T-helper 1 cell (primary cell): ENCODE results near the gene SMAD5.

ENCODE experiments used
- DNase-seq, 5 donors: peaks; one replicate each; pipeline ENCODE4 v3.0.0-alpha.2; 2012 to 2020

The SMAD5 gene

DNA sequence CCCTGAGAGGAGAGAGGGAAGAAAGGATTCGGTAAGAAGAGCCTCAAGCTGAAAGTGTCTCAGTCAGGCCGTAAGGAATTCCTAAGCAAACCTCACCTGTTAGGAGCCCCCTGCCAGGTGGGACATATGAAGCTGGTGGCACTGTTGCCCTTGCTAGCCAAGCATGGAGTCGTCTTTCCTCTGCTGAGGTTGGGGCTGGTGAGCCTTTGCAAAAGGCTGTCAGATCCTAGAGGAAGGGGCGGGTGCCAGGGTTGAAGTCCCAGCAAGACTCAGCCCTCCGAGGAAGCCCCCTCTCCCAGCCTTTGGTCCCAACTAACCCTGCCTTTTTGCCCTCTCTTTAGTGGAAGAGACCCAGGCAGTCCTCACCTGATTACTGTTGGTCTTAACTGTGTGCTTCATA is 65.8 kb downstream of the SMAD5 start:
- DNase-seq, result no peak

GRCh38 chr5:136199408-136199807 is 66.8 kb downstream of the SMAD5 start:
- DNase-seq, result no peak

- no peak for DNase-seq
These were observed 67.5 kb downstream of the SMAD5 start for GRCh38 chr5:136200130-136200529.

DNA sequence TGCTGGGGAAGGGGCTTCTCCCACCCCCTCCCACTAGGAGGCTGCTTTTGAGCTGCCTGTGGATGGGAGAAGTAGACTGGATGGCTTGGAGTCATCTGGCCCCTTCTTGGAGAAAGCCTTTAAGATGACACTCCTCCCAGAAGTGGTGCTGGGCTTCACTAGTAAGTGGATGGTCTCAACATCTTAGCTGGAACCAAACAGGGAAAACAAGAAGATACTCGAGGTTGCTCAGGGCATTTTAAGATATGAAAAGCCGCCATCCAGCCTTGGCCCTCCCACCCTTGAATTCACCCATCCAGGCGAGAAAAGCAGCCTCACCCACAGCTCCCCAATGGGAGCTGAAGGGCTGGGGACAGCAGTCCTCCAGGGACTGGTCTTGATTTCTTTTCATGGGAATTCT is 68.1 kb downstream of the SMAD5 start:
- no peak for DNase-seq

- no peak for DNase-seq
These were observed 69.2 kb downstream of the SMAD5 start for GRCh38 chr5:136201870-136202269.

DNA sequence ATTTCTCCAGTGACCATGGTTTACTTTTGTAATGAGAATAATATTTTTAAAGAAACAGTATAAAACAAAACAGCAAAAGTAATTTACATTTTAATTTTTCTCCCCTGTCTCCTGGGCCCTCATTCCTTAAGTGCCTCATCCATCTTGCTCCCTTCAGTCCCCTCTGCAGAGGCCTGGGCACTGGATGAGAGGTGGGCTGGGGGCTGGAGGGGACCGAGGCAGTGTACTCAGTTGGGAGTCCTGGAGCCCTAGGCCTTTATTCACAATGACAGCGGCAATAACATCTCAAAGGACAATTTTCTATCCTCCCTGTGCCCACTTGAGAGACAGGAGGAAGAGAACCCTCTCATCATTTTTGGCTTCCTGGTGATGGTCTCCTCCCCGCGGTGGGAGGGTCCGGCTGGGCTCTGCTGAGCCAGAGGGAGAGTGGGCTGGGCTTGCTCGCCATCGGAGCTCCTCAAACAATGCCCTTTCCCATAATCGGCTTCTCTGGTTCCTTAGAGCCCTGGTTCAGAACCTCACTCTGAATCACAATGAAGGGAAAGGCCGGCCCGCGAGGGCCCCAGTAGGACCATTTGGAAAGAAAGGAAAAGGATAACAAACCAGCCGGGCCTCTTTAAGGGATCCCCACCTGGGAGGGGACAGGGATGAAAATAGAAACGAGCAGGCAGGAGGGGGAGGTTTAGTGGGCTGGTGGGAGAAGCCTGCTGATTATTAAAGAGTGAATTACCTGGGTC is 70.0 kb downstream of the SMAD5 start:
- DNase-seq, result no peak

- DNase-seq, result no peak
These were observed 70.8 kb downstream of the SMAD5 start for GRCh38 chr5:136203303-136203922.

GRCh38 chr5:136205061-136205702 is 72.5 kb downstream of the SMAD5 start:
- no peak for DNase-seq

- DNase-seq, result no peak
These were observed 73.3 kb downstream of the SMAD5 start for GRCh38 chr5:136205941-136206340.

- DNase-seq, result no peak
These were observed 73.7 kb downstream of the SMAD5 start for GRCh38 chr5:136206361-136206760.

DNA sequence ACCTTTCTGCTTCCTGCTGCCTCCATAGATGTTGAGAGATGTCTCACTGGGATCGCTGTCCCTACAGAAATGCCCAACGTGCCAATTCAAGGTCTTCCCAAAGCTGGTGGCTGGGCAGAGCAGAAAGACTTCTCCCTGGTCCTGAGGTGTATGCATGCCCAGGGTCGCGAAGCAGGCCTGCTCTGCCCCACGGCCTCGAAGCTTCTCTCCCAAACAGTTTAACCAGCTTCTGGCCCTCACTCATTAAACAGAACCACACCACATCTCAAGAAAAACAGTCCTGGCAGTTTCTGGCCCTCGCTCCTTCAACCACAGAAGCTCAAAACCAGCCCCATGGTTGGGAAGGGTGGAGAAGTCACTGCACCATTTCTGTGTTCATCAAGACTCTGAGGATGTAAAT is 75.0 kb downstream of the SMAD5 start:
- DNase-seq, result no peak

GRCh38 chr5:136208916-136209315 is 76.3 kb downstream of the SMAD5 start:
- DNase-seq, result no peak

- no peak for DNase-seq
These were observed 76.8 kb downstream of the SMAD5 start for GRCh38 chr5:136209346-136209910.

- DNase-seq, result no peak
These were observed 77.6 kb downstream of the SMAD5 start for GRCh38 chr5:136210259-136210658.

DNA sequence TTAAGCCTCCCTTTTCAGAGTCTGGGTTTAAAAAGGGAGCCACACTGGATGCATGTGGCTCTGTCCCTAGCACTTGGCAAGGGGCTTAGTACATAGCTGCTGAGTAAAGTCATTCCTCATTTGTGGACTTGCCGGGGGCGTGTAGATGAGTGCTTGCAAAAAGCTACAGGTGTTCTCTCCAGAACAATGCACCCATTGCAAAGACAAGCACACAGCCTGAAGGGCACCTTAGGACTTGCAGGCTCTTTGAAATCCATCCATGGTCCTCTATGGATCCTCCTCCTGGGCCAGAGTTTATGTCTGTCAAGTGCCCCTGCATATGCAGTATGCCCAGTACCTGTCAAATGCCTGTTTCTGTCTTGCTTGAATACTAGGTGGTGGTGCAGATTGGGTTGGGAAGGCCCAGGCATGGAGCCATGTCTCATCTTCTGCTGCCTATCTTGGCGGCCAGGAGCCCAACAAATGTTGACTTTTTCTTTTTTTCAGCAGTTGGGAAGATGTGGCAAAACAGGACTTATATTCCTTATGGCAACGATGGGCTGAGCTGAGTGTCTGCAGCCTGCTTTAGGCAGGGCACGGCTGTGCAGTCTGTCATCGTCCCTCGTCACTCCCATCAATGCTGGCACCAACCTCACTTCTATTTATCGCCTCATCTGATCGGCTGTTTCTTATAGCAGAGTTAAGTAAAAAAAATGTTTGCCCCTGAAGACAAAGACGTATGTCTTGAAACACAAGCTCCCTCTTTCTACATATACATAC is 78.8 kb downstream of the SMAD5 start:
- DNase-seq, result no peak

DNA sequence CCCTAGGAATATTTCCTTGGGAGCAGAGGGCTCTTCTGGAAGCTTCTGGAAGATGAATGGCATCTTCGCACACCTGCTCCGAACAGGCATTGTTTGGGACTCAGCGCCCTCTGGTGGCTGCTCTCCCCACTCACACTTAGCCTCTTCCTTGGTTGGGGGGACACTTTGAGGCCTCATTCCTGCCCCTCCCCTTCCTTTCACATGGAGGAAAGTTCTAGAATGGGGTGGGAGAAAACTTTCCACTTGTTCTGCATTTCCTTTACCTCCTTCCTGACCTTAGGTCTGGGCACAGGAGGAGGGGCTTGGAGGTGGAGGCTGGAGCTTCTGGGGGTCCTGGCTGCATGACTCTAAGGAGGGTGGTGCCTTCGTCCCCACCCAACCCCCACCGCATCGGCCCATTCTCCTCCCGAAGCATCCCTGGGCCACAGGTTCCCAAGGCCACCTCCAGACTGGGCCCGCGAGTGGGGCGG is 79.6 kb downstream of the SMAD5 start:
- DNase-seq, result peak in 3 of 5 donors; percentile 7 to 32 (median 28)

GRCh38 chr5:136213919-136214493 is 81.4 kb downstream of the SMAD5 start:
- DNase-seq, result no peak

DNA sequence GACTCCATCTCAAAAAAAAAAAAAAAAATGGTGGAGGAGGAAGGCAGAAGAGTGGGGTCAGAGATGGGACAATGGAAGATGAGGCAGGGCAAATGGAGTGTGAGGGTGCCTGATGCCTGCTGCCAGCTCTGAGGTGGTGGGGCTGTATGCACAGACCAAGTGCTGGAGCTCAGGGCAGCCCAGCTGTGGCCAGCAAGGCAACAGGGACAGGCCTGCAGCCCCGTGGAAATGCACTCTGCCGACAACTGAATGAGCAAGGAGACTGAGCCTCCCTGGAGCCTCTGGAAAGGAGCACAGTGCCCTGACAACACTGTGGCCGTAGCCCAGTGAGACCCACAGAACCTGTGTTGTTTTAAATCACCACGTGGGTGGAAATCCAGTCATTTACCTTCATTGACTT is 83.2 kb downstream of the SMAD5 start:
- no peak for DNase-seq

GRCh38 chr5:136216230-136216629 is 83.6 kb downstream of the SMAD5 start:
- DNase-seq, result no peak

DNA sequence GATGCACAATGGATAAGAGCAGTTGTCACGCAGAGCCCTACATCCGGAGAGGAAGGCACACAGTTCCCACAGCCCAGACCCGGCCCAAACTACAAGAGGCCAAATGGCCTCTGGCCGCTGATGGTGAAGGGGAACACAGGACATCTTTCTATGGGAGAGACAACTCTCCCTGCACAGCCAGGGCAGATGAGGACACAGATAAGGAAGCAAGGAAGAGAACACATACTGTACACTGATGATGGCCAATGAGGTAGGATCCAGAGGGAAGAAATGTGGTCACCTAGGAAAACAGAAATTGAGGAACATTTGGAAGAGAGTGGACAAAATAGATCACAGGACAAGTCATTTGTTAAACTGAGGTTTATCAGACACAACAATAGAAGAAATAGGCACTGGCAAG is 88.7 kb downstream of the SMAD5 start:
- no peak for DNase-seq

- DNase-seq, result no peak
These were observed 90.1 kb downstream of the SMAD5 start for GRCh38 chr5:136222580-136223235.

- no peak for DNase-seq
These were observed 93.2 kb downstream of the SMAD5 start for GRCh38 chr5:136225796-136226195.
